ENCODE measurements around the gene ZHX3. TPM values are rescaled to one million over a fixed set of nuclear protein-coding genes. Genes with fewer than 3 reads are reported as not detected.

The ZHX3 gene
- total and polyA plus RNA-seq, 4 donors = 3.2 to 30.0 (median 8.0) TPM

- Histone ChIP-seq H3K9ac (ENCODE audit: low read depth in 1 of 2, low read length in 2 of 2) (no peak overlapping the region), H3K4me3 (ENCODE audit: low read depth in 1 of 3, low read length in 3 of 3) (no peak overlapping the region), H3K27ac (ENCODE audit: low read depth in 1 of 2, low read length in 2 of 2) (no peak overlapping the region), H3K9me3 (ENCODE audit: control insufficient read depth in 4 of 4, low read length in 3 of 4) (no peaks in the 10 kb centered on the region), H3K4me1 (ENCODE audit: control insufficient read depth in 4 of 4, insufficient read depth in 4 of 4, low read length in 3 of 4) (peaks cover 0 to 14% (median 8%) of the 10 kb centered on the region in 4 donors), H3K27me3 (ENCODE audit: control insufficient read depth in 4 of 4, insufficient read depth in 4 of 4, low read length in 3 of 4) (no peaks in the 10 kb centered on the region), H3K36me3 (ENCODE audit: control insufficient read depth in 4 of 4, insufficient read depth in 3 of 4, low read depth in 1 of 4, low read length in 3 of 4) (no peaks in the 10 kb centered on the region)
- DNase-seq (ENCODE audit: low spot score) = no peak
- 88% methylated on average over 2 of the region's 2 CpGs for WGBS
- no peak for TF ChIP-seq ATF3 (IDR thresholded peaks at IDR 0.05)
- TF ChIP-seq EGR1 (IDR thresholded peaks at IDR 0.05; ENCODE audit: low read depth in 2 of 2) = no peak
- TF ChIP-seq TAF1 (conservative IDR thresholded peaks at IDR 0.05) = no peak
- no peak for TF ChIP-seq YY1 (IDR thresholded peaks at IDR 0.05)
- no peak for TF ChIP-seq RAD21 (IDR thresholded peaks at IDR 0.05)
- TF ChIP-seq FOXA2 (IDR thresholded peaks at IDR 0.05) = no peak
- no peak for TF ChIP-seq FOXA1 (IDR thresholded peaks at IDR 0.05)
- TF ChIP-seq MAX (IDR thresholded peaks at IDR 0.05) = no peak
- TF ChIP-seq SP1 (IDR thresholded peaks at IDR 0.05) = no peak
- no peak for TF ChIP-seq RXRA (IDR thresholded peaks at IDR 0.05)
- no peak for TF ChIP-seq HNF4G (IDR thresholded peaks at IDR 0.05)
- TF ChIP-seq NR2F2 (IDR thresholded peaks at IDR 0.05) = no peak
- TF ChIP-seq CTCF (IDR thresholded peaks at IDR 0.05; ENCODE audit: low read depth, low read length, missing input control) = no peak
- TF ChIP-seq JUND (IDR thresholded peaks at IDR 0.05) = no peak
These were observed 174.2 kb downstream of the ZHX3 start for GRCh38 chr20:41143354-41143753.

GRCh38 chr20:41142919-41143318 lies 174.6 kb downstream of the ZHX3 start:
- no peak overlapping the region for H3K27ac ChIP-seq (ENCODE audit: low read depth in 1 of 2, low read length in 2 of 2)
- H3K27me3 ChIP-seq (ENCODE audit: control insufficient read depth in 4 of 4, insufficient read depth in 4 of 4, low read length in 3 of 4) = no peaks in the 10 kb centered on the region
- no peak overlapping the region for H3K4me3 ChIP-seq (ENCODE audit: low read depth in 1 of 3, low read length in 3 of 3)
- DNase-seq (ENCODE audit: low spot score) = no peak
- no peaks in the 10 kb centered on the region for H3K9me3 ChIP-seq (ENCODE audit: control insufficient read depth in 4 of 4, low read length in 3 of 4)
- peaks cover 0 to 17% (median 9%) of the 10 kb centered on the region in 4 donors for H3K4me1 ChIP-seq (ENCODE audit: control insufficient read depth in 4 of 4, insufficient read depth in 4 of 4, low read length in 3 of 4)
- no peak for TF ChIP-seq ZBTB33 (IDR thresholded peaks at IDR 0.05)
- no peak for TF ChIP-seq MAX (IDR thresholded peaks at IDR 0.05)
- no peak for TF ChIP-seq FOXA1 (IDR thresholded peaks at IDR 0.05)
- WGBS = 66% methylated on average over 5 of the region's 5 CpGs
- H3K36me3 ChIP-seq (ENCODE audit: control insufficient read depth in 4 of 4, insufficient read depth in 3 of 4, low read depth in 1 of 4, low read length in 3 of 4) = no peaks in the 10 kb centered on the region
- H3K9ac ChIP-seq (ENCODE audit: low read depth in 1 of 2, low read length in 2 of 2) = no peak overlapping the region

- H3K36me3 ChIP-seq (ENCODE audit: control insufficient read depth in 4 of 4, insufficient read depth in 3 of 4, low read depth in 1 of 4, low read length in 3 of 4) = no peaks in the 10 kb centered on the region
- H3K4me3 ChIP-seq (ENCODE audit: low read depth in 1 of 3, low read length in 3 of 3) = no peak overlapping the region
- H3K27me3 ChIP-seq (ENCODE audit: control insufficient read depth in 4 of 4, insufficient read depth in 4 of 4, low read length in 3 of 4) = no peaks in the 10 kb centered on the region
- no peak overlapping the region for H3K9ac ChIP-seq (ENCODE audit: low read depth in 1 of 2, low read length in 2 of 2)
- H3K27ac ChIP-seq (ENCODE audit: low read depth in 1 of 2, low read length in 2 of 2) = no peak overlapping the region
- H3K4me1 ChIP-seq (ENCODE audit: control insufficient read depth in 4 of 4, insufficient read depth in 4 of 4, low read length in 3 of 4) = peaks cover 0 to 19% (median 11%) of the 10 kb centered on the region in 4 donors
- no peak for DNase-seq (ENCODE audit: low spot score)
- H3K9me3 ChIP-seq (ENCODE audit: control insufficient read depth in 4 of 4, low read length in 3 of 4) = no peaks in the 10 kb centered on the region
- 76% methylated on average over 4 of the region's 4 CpGs for WGBS
- TF ChIP-seq RXRA (IDR thresholded peaks at IDR 0.05) (no peak), MAX (IDR thresholded peaks at IDR 0.05) (no peak), ATF3 (IDR thresholded peaks at IDR 0.05) (no peak), NR2F2 (IDR thresholded peaks at IDR 0.05) (no peak), JUND (IDR thresholded peaks at IDR 0.05) (no peak), FOXA1 (IDR thresholded peaks at IDR 0.05) (no peak), FOXA2 (IDR thresholded peaks at IDR 0.05) (no peak), SP1 (IDR thresholded peaks at IDR 0.05) (no peak), GABPA (IDR thresholded peaks at IDR 0.05 in 1 of 2, conservative IDR thresholded peaks at IDR 0.05 in 1 of 2) (no peak), HNF4A (conservative IDR thresholded peaks at IDR 0.05) (no peak), EGR1 (IDR thresholded peaks at IDR 0.05; ENCODE audit: low read depth in 2 of 2) (no peak), CTCF (IDR thresholded peaks at IDR 0.05; ENCODE audit: low read depth, low read length, missing input control) (no peak), ZBTB33 (IDR thresholded peaks at IDR 0.05) (no peak), HNF4G (IDR thresholded peaks at IDR 0.05) (no peak), TAF1 (conservative IDR thresholded peaks at IDR 0.05) (no peak), YY1 (IDR thresholded peaks at IDR 0.05) (no peak)
These were observed 175.3 kb downstream of the ZHX3 start for GRCh38 chr20:41142245-41142644.

Measured in liver (tissue), 9 donors.